Stomach (tissue), 9 donors: ENCODE data around the gene SLC35F3. TPM values are rescaled to one million over a fixed set of nuclear protein-coding genes. Genes with fewer than 3 reads are reported as not detected.

Experiments
- DNase-seq, 2 donors: peaks; one replicate each; pipeline versions ENCODE4 v3.0.0 to v3.0.0-alpha.2; 2013 to 2019
- H3K27ac ChIP-seq, 5 donors: fragments of 200-600 bp in 4 of 5; sonication (generic) in 4 of 5; one replicate each; pipeline ENCODE4 v1.5.1; 2013 to 2019; ENCODE audit warnings: mild to moderate bottlenecking in 1 of 5, moderate library complexity in 1 of 5
- H3K27me3 ChIP-seq, 3 donors: fragments of 200-600 bp; sonication (generic); one replicate each; pipeline ENCODE4 v1.5.1; 2017 to 2019; ENCODE audit warnings: mixed run types in 1 of 3
- H3K36me3 ChIP-seq, 4 donors: fragments of 200-600 bp; sonication (generic); 1 replicate in 3 of 4; 2 replicates in 1 of 4; pipeline ENCODE4 v1.5.1; 2016 to 2019
- H3K4me1 ChIP-seq, 4 donors: fragments of 200-600 bp; sonication (generic); one replicate each; pipeline ENCODE4 v1.5.1; 2016 to 2019
- H3K4me3 ChIP-seq, 4 donors: fragments of 200-600 bp; sonication (generic) in 3 of 4; one replicate each; pipeline ENCODE4 v1.5.1; 2016 to 2019; ENCODE audit warnings: mild to moderate bottlenecking in 1 of 4
- H3K9me3 ChIP-seq, 4 donors: fragments of 200-600 bp; sonication (generic); one replicate each; pipeline ENCODE4 v1.5.1; 2016 to 2019
- CTCF ChIP-seq, 7 experiments: fragments of 450-650 bp in 4 of 7; fragments of 200-600 bp in 3 of 7; sonication (generic) in 3 of 7; IDR thresholded peaks; one replicate each; pipeline ENCODE4 v1.5.1; 2016 to 2019; ENCODE audit warnings: antibody characterized with exemption in 7 of 7, control low read depth in 2 of 7, mild to moderate bottlenecking in 1 of 7
- EP300 ChIP-seq: sonication (generic); formaldehyde crosslinking; IDR thresholded peaks from one replicate; pipeline ENCODE4 v1.6.1; 2017; ENCODE audit warnings: antibody characterized with exemption
- POLR2A ChIP-seq, 4 donors: fragments of 450-650 bp; IDR thresholded peaks; one replicate each; pipeline ENCODE4 v1.6.1; 2016; ENCODE audit warnings: antibody characterized with exemption in 4 of 4, control low read depth in 2 of 4, mild to moderate bottlenecking in 1 of 4, moderate library complexity in 1 of 4
- POLR2AphosphoS5 ChIP-seq, 3 donors: sonication (generic); formaldehyde crosslinking; IDR thresholded peaks; one replicate each; pipeline ENCODE4 v1.6.1; 2016; ENCODE audit warnings: antibody characterized with exemption in 3 of 3
- WGBS, 5 donors: extraction: QIAGEN DNeasy Blood & Tissue Kit in 3 of 5; methylation state at CpG; one replicate each; pipeline versions ENCODE4 v1.1.5 to v1.1.7; 2013 to 2018; 5-methylcytosine and 5-hydroxymethylcytosine counted together
- intact Hi-C: fragments of 100-400 bp; cut with DNase I; formaldehyde crosslinking; loops from one replicate; pipeline ENCODE4 v1.15.1; 2023; ENCODE audit warnings: low total_unique reads
- polyA plus RNA-seq, 3 donors: library from polyadenylated mRNA; stranded (reverse); fragments of 200-250 nt; gene quantifications; one replicate each; pipeline ENCODE4 v1.2.3, GENCODE V29; 2013
- total RNA-seq, 5 donors: library from RNA; depleted of rRNA; stranded (reverse); fragments of >200 nt; gene quantifications; one replicate each; pipeline versions ENCODE4 v1.1.0 to v1.2.3, GENCODE V29; 2014 to 2016
- donor health status: healthy with polysubstance abuse.
- donor health status: Bipolar disorder and iron deficiency.
- donor health status: healthy.

The SLC35F3 gene
- total and polyA plus RNA-seq, 8 donors = under 0.01 to 1.5 (median 0.59) TPM; not detected in 2

- Histone ChIP-seq H3K4me3 (no peak overlapping the region), H3K27me3 (peaks cover 14 to 37% (median 24%) of the 10 kb centered on the region in 3 donors), H3K27ac (no peak overlapping the region), H3K36me3 (no peaks in the 10 kb centered on the region), H3K9me3 (peaks cover 0 to 10% (median 7%) of the 10 kb centered on the region in 4 donors), H3K4me1 (peaks cover 5 to 17% (median 10%) of the 10 kb centered on the region in 4 donors)
- DNase-seq = no peak
- no peak for TF ChIP-seq CTCF (IDR thresholded peaks at IDR 0.05)
- intact Hi-C loops = no loop called here
- WGBS, 5 donors = 43 to 62% (median 54%) methylated on average over 3 of the region's 3 CpGs
Measured at GRCh38 chr1:233901495-233901894, 3.0 kb upstream of the SLC35F3 start.

- H3K9me3 ChIP-seq = peaks cover 0 to 4% (median 2%) of the 10 kb centered on the region in 4 donors
- intact Hi-C loops = no loop called here
- H3K36me3 ChIP-seq = no peaks in the 10 kb centered on the region
- H3K4me3 ChIP-seq = peak overlapping the region; percentile 20 to 41 (median 30)
- 1 to 8% (median 7%) methylated on average over 11 to 40 of the region's 40 CpGs for WGBS, 5 donors
- TF ChIP-seq POLR2AphosphoS5 (IDR thresholded peaks at IDR 0.05) = no peak
- no peak for TF ChIP-seq CTCF (IDR thresholded peaks at IDR 0.05)
- no peak overlapping the region for H3K27ac ChIP-seq
- DNase-seq = peak in 1 of 2 donors; percentile 12
- H3K4me1 ChIP-seq = peaks cover 5 to 17% (median 10%) of the 10 kb centered on the region in 4 donors
- H3K27me3 ChIP-seq = peaks cover 14 to 57% (median 24%) of the 10 kb centered on the region in 3 donors
Measured at GRCh38 chr1:233905416-233906051, 1.1 kb downstream of the SLC35F3 start.

- Histone ChIP-seq H3K27ac (no peak overlapping the region), H3K4me1 (peaks cover 5 to 17% (median 10%) of the 10 kb centered on the region in 4 donors), H3K27me3 (peaks cover 14 to 57% (median 24%) of the 10 kb centered on the region in 3 donors), H3K36me3 (no peaks in the 10 kb centered on the region), H3K9me3 (peaks cover 0 to 4% (median 2%) of the 10 kb centered on the region in 4 donors), H3K4me3 (no peak overlapping the region)
- TF ChIP-seq POLR2A (IDR thresholded peaks at IDR 0.05) = no peak
- TF ChIP-seq EP300 = no peak
- TF ChIP-seq CTCF (IDR thresholded peaks at IDR 0.05) = no peak
- TF ChIP-seq POLR2AphosphoS5 (IDR thresholded peaks at IDR 0.05) = no peak
- peak in 1 of 2 donors; percentile 5 for DNase-seq
- intact Hi-C loops = no loop called here
Measured at GRCh38 chr1:233907151-233907550, 2.7 kb downstream of the SLC35F3 start.

GRCh38 chr1:233908092-233908491 lies 3.6 kb downstream of the SLC35F3 start:
- intact Hi-C loops = no loop called here
- Histone ChIP-seq H3K9me3 (peaks cover 0 to 4% (median 2%) of the 10 kb centered on the region in 4 donors), H3K4me1 (peaks cover 5 to 17% (median 10%) of the 10 kb centered on the region in 4 donors), H3K4me3 (no peak overlapping the region), H3K27ac (no peak overlapping the region), H3K36me3 (no peaks in the 10 kb centered on the region), H3K27me3 (peaks cover 14 to 54% (median 24%) of the 10 kb centered on the region in 3 donors)
- DNase-seq = no peak
- no peak for TF ChIP-seq POLR2A (IDR thresholded peaks at IDR 0.05)

- Histone ChIP-seq H3K36me3 (no peaks in the 10 kb centered on the region), H3K4me3 (no peak overlapping the region), H3K4me1 (peaks cover 5 to 17% (median 10%) of the 10 kb centered on the region in 4 donors), H3K9me3 (peaks cover 0 to 4% (median 2%) of the 10 kb centered on the region in 4 donors), H3K27me3 (peaks cover 14 to 43% (median 20%) of the 10 kb centered on the region in 3 donors), H3K27ac (no peak overlapping the region)
- DNase-seq = no peak
- TF ChIP-seq CTCF (IDR thresholded peaks at IDR 0.05) = no peak
- no peak for TF ChIP-seq POLR2A (IDR thresholded peaks at IDR 0.05)
- no peak for TF ChIP-seq POLR2AphosphoS5 (IDR thresholded peaks at IDR 0.05)
- TF ChIP-seq EP300 = no peak
- intact Hi-C loops = no loop called here
- WGBS, 5 donors = 33 to 56% (median 36%) methylated on average over 1 of the region's 1 CpG
Measured at GRCh38 chr1:233909195-233909594, 4.7 kb downstream of the SLC35F3 start.
